GM19468 (cell line): ENCODE data around the gene KRT15.
A peak's percentile ranks its signal among the peaks of the same experiment; 100 is the strongest.

Experiments used
- ATAC-seq: cut with Tn5 transposase; IDR thresholded peaks from one replicate; pipeline ENCODE4 v1.9.1; 2021; ENCODE audit warnings: mild to moderate bottlenecking, moderate library complexity, moderate number of reproducible peaks; ENCODE audit not compliant: unreplicated experiment; ENCODE audit errors: extremely low read depth

Gene KRT15

DNA sequence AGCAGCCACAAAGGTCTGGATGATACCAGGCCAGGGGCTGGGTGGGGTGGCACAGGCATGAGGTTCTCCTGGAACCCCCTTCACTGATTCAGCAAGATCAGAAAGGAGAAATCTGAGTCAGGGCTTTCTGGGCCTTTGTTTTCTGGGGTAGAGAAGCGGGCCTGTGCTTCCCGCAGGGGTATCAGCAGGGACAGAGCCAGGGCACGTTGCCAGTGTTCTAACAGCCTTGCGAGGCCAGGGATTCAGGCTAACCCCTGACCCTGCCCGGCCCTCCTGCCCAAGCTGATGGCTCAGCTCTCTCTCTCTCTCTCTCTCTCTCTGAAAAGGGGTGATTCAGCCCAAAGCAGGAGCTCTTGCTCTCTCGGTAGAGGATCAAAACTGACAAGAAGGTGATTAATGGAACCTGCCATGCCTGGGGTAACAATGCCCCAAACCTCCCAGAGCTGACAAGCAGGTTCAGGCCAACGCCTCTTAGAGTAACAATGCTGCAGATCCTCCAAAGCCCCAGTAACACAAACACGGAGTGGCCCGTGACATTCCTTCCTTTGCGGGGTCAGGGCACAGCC, 11.3 kb downstream of the KRT15 start:
- no peak for ATAC-seq

DNA sequence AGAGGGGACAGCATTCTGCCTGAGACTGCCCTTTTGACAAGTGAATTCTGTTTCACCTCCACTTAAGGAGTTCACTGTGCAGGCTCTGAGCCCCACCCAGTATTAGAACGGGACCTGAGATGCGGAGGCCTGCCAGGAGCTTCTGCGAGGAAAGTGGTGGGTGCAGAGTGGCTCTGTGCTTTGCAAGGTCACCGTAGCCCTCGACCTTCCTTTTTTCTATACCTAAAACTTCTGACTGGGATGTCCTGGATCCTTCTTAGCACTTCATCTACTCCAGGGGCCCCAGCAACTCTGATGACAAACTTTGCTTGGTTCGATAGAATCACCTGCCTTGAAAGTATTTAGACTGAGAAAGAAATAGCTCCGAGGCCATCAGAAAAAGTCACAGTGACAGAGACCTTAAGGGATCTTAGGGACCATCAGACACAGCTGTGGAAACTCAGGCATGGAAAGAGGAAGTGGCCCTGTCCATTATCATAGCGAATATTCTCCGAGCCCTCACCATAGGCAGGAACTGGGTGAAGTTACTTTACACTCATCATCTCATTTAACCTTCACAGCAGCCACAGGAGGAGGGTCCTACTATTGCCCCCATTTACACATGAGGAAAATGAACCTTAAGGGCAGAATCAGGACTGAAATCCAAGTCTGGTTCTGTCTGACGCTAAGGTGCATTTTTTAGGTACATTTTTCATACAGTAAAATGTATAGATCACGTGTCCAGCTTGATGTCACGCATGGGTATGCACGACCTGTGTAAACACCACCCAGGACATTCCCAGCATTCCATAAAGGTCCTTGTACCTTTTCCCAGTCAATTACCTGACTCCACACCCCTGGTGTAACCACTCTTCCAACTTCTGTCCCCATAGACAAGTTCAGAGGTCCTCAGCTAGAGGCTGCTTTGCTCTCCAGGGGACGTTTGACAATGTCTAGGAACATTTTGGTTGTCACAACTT, 12.6 kb downstream of the KRT15 start:
- ATAC-seq = no peak

DNA sequence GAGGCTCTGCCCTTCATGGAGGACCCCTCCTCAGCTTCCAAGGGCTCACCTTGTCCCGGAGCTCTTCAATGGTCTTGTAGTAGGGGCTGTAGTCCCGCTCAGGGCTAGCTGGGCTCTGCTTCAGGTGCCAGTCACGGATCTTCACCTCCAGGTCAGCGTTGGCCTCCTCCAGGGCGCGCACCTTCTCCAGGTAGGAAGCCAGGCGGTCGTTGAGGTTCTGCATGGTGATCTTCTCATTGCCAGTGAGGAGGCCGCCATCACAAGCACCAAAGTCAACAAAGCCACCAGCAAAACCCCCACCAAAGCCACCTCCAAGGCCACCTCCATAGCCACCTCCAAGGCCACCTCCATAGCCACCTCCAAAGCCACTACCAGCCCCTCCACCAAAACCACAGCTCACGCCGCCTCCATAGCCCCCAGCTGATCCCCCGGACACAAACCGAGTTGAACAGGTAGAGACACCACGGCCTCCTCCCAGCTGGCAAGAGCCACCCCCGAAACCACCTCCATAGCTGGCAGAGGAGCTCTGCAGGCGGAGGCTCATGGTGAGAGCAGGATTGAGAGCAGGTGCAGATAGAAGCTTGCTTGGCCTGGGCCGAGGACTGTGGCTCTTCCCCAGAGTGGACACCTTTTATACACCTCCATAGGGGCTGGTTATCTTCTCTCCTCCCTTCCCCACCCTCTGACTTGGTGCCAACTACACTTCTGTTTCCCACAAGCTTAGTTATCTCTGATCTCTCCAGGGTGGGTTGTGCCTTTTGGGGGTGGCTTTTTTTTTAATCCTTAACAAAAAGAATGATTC, 13.5 kb downstream of the KRT15 start, which contains the start of gene KRT13:
Gene KRT13, minus strand, starts transcription at position 606 of the 802 bp plus-strand sequence. Its CDS starts 62 bp downstream, at position 544.
- ATAC-seq = no peak

DNA sequence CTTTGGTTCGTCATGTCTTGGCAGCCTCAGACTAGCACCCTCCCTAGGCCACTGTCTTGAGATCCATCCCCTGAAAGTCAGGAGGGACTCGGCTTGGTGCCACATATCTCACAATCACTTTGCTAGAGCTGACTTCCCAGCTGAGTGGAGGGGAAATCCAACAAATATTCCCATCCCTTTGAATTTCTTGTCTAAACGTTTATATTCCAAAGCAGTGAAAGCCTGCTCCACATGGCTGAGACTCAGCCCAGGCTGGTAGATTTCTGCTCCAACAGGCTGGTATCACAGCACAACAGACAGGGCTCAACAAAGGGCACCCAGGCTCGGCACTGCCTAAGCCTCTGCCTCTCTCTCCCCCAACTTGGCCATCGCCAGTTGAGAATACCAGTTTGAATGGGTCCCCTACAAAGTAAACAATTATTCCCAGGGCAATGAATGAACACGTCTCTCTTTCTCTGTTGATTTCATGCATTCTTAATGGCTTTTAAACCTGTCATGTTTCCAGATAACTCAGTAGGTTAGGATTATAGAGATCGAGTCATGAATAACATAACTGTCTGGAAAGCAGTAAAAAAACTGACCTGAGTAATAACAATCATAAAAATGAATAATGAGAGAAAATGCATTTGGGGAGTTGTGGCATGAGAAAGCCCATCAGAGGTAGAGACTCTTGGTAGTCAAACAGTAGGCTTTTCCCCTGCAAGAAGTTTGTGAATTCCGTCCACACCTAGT, 14.3 kb downstream of the KRT15 start:
- ATAC-seq = no peak

DNA sequence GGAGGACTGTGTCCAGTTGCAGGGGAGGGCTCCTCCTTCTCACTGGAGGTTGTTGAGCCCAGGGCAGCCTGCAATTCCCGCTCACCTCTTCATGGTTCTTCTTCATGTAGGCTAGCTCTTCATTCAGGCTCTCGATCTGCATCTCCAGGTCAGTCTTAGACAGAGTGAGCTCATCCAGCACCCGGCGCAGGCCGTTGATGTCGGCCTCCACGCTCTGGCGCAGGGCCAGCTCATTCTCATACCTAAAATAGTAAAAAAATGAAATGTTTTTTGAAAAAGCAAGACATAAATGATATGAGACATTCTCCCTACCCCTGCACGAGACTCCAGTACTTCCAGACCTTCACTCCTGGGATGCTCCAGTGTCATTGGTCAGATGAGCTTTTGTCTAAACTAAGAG, 15.5 kb downstream of the KRT15 start:
- no peak for ATAC-seq

DNA sequence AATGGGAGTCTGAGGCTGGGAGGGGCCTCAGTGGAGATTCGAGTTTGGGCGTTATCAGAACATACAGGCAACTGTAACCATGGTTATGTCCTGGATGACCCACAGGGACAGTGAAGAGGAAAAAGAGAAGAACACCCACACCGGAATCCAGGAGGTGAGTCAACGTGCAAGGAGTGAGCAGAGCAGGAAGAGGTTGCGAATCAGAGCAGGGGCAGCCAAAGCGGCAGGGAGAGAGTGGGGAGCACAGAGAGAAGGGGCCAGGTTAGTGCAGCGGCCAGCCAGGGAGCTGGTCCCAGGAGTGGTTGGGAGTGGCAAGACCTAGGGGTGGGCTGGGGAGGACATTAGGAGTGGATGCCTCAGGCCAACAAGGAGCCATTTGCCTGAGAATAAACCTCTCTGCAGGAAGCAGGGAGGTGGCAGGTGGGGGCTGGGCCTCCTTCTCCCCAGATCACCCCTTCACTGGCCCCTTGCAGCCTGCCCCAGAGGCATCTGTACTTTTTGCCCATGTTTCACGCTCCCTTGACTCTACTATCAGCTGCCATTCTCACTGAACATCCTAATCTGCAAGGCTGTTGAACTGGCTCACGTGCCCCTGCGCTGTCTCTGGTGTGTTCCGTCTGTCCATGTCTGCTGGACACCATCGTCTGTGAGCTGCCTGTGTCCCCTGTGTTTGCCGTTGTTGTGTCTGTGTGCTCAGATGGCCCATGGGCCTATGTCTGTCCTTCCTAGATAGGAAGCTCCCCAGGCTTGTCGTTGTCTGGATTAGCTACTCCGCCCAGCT, 18.4 kb downstream of the KRT15 start:
- ATAC-seq = no peak

DNA sequence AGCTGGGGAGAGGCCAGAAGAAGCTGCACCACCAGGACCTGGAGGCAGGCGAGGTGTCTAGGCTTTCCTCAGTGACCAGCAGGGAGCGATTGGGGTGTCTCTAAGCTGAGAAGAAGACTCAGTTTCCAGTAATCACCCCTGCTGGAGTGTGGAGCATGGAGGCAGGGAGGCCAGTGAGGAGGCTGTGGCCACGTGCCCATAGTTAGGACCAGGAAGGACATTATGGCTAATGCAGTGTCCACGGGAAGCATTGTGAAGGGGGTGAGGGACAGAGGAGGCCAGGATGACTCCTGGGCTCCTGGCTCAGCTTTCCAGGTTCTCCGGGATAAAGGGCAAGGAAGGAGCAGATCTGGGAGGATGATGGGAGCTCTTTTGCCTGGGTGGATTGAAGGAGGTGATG, 19.0 kb downstream of the KRT15 start:
- ATAC-seq = no peak

DNA sequence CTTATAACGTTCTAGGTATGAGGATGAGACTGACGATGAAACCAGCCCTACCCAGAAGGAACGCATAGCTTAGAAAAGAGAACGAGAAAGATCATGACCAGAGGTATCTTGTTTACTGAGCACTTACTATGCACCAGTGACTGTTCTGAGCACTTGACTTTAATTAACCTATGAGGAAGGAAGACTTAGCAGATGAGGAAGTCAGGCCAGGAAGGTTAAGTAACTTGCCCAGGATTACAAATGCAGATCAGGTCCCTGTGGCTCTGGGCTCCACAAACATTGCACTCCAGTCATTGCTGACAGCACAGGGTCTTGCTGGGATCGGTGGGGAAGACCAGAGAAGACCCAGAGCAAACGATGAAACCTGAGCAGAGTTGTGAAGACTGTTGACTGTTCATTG, 20.4 kb downstream of the KRT15 start:
- ATAC-seq = no peak

DNA sequence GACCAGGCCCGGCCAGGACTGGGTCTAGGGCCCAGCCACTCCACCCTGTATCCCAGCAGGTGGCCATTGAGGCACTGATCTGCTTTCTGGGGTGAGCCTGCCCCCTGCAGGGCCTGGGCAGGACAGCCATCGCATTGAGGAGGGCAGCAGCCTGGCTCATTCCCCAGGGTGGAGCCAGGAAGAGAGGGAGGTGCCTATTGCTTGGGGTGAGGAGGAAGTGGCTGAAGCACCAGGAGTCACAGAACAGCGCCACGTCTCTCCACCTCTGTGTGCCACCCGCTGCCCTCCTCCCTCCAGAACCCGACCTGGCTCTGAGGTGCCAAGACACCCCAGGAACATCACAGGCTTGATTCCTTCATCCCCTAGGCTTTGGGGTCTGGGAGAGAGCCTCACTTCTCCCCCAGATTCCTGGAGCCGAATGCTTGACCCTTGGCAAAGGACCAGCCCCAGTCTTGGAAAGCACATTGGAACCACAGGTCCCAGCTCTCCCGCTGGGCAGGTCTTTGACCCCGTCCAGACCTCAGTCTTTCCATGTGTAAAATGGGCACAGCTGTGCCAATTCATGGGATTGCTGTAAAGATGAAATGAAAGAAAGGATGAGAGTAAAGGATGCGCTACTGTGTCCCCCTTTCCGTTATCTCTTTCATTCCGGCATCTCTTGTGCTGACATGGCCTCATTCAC, 21.7 kb downstream of the KRT15 start:
- ATAC-seq = peak; percentile 46

DNA sequence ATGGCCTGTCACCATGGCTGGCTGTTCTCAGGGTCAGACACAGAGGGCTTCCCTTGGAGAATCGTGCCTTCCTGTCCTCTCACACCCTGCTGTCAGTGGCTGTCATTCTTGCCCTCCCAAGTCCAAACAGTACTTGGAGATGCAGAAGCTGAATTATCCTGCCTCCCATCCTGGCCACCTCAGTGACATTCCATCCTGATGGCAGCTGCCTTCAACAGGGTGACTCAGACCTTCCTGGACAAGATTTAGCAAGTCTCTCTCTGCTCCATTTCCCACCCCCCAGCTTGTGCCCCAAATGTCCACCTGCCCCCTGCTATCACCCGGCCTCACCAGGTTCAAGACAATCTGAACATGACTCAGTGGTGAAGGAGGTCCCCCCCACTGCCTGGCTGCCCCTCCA, 24.2 kb downstream of the KRT15 start:
- no peak for ATAC-seq

DNA sequence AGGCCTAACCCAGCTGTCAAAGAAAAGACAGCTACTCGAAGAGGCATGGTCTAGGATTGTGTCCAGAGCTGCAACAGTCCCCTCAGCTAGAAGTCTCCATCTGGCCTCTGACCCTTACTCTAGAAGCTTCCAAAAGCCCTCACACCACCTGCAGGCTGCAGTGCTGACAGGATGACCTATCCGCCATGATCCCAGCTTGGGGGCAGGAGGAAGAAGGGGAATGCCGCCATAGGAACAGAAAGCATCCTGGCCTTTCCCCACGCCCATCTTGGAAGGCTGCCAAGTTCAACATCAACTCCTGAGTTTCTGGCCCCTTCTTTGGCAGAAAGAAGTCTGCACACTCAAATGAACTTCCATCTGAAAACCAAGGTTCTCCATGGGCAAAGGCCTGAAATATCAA, 25.9 kb downstream of the KRT15 start:
- no peak for ATAC-seq

DNA sequence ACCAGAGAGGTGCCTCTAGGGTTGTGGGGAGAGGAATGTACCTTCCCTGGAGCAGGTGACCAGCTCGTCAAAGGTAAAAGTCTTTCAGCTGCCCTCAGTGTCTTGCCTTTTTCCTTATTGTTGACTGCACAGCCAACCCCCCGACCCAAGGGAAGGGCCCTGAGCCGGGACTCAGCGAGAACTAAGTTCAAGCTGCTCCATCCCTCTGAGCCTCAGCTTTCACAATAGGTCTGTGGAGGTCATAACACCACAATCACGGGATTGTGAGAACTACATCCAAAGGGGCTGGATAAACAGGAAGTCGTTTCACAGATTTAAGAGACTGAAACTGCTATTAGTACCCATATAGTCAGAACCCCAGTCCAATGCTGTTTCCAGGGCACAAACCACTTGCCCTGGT, 26.3 kb downstream of the KRT15 start:
- ATAC-seq = no peak

DNA sequence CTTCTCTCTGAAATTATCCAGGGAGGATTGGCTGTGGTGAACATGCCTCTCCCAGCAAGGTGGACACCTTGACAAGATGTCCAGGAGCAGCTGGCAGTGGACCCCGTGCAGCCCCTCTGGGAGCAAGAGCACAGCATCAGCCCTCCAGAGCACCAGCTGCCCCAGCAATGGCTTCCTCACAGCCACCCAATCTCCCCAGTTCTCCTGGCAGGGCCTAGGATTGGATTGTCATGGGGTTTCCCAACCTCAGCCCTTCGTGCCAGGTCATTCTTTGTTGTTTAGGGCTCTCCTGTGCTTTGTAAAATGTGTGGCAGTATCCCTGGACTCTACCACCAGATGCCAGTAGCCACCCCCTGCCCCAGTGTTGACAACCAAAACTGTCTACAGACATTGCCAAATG, 27.2 kb downstream of the KRT15 start:
- ATAC-seq = no peak

DNA sequence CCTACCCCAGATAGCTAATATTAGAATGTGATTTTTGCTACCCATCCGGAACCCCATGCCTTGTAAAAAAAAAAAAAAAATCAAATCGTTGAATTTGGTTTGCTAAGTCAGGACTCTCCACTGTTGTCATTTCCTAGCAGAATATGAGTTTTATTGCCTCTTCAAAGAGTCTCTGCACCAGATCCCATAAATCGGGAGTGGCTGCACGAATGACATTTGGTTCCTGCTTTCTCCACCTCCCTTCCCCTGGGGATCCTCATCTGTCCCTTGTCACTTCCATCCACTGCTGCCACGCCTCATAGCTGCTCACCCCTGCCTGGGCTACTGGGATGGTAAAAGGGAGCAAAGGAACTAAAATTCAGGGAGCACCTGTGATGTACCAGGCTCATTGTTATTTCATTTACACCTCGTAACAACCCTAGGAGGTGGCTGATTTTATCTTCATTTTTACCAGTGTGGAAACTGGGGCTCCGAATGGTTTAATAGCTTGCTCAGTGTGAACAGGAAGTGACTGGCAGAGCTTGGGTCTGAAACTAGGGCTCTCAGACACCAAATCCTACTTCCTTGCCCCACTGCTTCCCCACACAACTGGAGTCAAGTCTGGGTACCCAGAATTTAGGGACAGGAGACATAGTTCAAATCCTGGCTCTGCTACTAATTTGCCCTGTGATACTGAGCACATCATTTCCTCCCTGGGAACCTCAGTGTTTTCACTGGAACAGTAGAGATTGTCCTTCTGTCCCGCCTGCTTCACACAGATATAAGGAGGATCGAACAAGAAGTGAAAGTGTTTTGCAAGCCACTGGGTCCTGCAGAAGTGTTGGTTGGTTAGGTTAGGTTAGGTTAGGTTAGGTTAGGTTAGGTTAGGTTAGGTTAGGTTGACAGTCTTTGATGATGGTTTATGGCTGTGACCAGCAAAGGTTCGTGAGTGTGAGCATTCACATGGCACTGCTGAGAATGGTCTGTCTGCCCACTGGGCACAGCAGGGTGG, 28.4 kb downstream of the KRT15 start:
- ATAC-seq = no peak

DNA sequence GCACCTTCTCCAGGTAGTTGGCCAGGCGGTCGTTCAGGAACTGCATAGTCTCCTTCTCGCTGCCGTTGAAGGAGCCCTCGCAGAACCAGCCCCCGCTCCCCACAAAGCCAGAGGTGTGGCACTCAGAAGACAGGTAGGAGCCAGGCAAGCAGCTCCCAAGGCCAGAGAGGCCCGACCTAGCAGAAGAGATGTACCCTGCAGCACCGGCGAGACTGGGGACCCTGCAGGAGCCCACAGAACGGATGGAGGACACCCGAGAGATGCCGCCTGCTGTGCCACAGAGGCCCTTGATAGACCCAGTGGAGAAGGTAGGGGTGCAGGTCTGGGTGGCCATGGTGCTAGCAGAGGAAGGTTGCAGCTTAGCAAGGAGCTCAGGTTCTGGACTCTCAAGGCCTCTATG, 29.2 kb downstream of the KRT15 start, which contains the start of gene KRT36:
Gene KRT36, minus strand, starts transcription at position 380 of the 400 bp plus-strand sequence. Its CDS starts 46 bp downstream, at position 334.
- ATAC-seq = no peak

DNA sequence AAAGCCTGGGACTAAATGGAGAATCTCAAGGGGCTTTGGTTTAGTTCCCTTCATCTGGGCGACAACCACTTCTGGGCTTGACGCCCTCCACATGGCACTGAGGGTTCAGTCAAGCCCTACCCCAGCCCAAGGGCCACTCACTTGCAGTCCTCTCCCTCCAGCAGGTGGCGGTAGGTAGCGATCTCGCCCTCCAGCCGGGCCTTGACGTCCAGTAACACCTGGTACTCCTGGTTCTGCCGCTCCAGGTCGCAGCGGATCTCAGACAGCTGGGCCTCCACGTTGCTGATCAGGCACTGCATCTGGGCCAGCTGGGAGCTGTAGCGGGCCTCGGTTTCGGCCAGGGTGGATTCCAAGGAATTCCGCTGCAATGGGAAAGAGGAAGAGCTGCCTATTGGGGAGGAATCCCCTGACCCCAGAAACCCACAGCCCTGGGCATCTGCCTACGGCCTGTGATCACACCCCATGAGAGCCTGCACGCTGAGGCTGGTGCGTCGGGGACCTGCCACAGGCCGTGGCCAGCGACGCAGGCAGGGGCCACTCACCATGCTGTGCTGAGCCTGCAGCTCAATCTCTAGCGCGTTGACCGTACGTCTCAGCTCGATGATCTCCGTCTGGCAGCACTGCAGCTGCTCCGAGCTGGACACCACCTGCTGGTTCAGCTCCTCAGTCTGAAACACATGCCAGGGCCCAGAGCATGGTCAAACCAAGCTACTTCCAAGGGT, 31.7 kb downstream of the KRT15 start:
- no peak for ATAC-seq

DNA sequence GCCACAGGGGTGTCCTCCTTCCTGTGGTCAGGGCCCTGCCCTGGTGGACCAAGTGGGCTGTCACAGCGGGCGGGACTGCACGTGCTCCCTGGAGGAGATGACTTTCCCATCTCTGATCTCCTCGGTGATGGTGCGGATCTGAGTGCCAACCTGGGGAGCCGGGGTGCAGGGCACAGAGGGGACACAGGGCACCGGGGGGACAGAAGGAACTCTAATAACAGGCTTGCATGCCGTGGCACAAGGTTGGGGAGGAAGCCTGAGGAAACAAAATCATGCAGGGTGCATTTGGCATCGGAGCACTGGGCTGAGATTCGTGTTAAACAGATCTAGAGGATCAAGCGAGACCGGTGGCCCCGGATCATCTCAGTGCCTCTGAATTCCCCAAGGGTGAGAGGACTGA, 32.4 kb downstream of the KRT15 start:
- no peak for ATAC-seq
